ENCODE data around the gene P2RX6.
A peak's percentile ranks its signal among the peaks of the same experiment; 100 is the strongest.

The P2RX6 gene

DNA sequence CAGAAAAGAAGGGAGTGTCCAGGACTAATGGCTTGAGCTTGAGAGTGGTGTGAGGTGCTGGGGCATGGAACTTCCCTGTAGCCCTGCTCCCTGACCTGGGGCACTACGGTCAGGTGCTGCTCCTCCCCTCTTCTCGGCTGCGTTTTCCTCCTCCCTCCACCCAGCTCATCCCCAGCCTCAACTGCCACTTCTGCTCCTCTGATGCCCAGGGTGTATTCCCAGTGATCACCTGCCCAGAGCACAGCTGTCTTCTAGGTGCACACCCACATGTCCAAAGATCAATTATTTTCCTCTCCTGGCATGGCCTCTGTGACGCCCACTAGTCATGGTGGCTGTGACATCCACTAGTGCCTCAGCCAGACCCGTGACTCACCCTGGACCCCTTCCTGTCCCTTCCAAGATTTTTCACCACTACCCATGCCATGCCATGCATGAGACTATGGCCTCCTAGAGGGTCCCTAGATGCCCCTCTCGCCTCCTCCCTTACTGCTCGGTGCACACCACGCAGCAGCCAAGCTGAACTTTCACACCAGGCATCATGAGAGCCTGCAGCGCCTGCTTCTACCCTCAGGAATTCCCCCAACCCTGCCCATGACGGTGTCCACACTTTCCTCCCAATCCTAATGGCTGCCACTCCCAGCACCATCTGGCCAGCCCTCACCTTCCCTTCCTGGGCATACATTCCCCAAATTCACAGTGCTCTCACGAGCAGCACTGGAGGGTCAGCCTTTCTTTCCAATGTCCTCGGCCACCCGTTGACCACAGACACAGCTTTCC is 1.9 kb downstream of the P2RX6 start:
- H3K4me1 ChIP-seq (ENCODE audit: low read depth, poor library complexity, severe bottlenecking): no peaks in the 10 kb centered on the region
- H3K4me3 ChIP-seq (IDR thresholded peaks at IDR 0.05; ENCODE audit: insufficient read depth, low read depth, low read length): no peak overlapping the region
- H3K79me2 ChIP-seq (ENCODE audit: insufficient read depth, low read depth): no peaks in the 10 kb centered on the region
- H4K20me1 ChIP-seq (ENCODE audit: insufficient read depth): no peaks in the 10 kb centered on the region
- TF ChIP-seq, protein P1, sequence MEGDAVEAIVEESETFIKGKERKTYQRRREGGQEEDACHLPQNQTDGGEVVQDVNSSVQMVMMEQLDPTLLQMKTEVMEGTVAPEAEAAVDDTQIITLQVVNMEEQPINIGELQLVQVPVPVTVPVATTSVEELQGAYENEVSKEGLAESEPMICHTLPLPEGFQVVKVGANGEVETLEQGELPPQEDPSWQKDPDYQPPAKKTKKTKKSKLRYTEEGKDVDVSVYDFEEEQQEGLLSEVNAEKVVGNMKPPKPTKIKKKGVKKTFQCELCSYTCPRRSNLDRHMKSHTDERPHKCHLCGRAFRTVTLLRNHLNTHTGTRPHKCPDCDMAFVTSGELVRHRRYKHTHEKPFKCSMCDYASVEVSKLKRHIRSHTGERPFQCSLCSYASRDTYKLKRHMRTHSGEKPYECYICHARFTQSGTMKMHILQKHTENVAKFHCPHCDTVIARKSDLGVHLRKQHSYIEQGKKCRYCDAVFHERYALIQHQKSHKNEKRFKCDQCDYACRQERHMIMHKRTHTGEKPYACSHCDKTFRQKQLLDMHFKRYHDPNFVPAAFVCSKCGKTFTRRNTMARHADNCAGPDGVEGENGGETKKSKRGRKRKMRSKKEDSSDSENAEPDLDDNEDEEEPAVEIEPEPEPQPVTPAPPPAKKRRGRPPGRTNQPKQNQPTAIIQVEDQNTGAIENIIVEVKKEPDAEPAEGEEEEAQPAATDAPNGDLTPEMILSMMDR (conservative IDR thresholded peaks at IDR 0.05; ENCODE audit: low read depth, low read length): no peak
- H3K27me3 ChIP-seq (ENCODE audit: insufficient read depth, low read depth): peaks cover 52% of the 10 kb centered on the region
- H2AFZ ChIP-seq (ENCODE audit: low read depth): no peak overlapping the region
- H3K36me3 ChIP-seq (ENCODE audit: insufficient read depth): no peaks in the 10 kb centered on the region
- H3K9ac ChIP-seq: no peak overlapping the region
- no peak overlapping the region for H3K4me2 ChIP-seq
- no peak overlapping the region for H3K27ac ChIP-seq

DNA sequence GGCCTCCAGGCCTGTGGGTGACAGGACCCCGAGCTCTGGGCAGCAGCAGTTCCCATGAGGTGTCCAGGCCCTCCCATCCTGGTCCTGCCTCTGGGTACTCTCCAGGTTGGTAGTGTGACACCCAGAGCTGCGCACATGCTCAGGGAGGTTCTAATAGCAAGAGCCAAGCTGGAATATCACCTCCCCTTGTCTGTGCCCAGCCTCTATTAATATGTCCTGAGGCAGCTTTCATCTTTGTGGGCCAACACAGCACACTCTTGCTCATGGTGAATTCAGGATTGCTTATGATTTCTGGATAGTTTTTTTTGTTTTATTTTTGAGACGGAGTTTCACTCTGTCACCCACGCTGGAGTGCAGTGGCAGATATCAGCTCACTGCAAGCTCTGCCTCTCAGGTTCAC is 3.3 kb downstream of the P2RX6 start:
- Histone ChIP-seq H3K36me3 (ENCODE audit: insufficient read depth) (no peaks in the 10 kb centered on the region), H3K9ac (no peak overlapping the region), H3K79me2 (ENCODE audit: insufficient read depth, low read depth) (no peaks in the 10 kb centered on the region), H3K4me1 (ENCODE audit: low read depth, poor library complexity, severe bottlenecking) (no peaks in the 10 kb centered on the region), H3K27me3 (ENCODE audit: insufficient read depth, low read depth) (peaks cover 50% of the 10 kb centered on the region), H4K20me1 (ENCODE audit: insufficient read depth) (no peaks in the 10 kb centered on the region), H2AFZ (ENCODE audit: low read depth) (no peak overlapping the region), H3K4me3 (IDR thresholded peaks at IDR 0.05; ENCODE audit: insufficient read depth, low read depth, low read length) (no peak overlapping the region), H3K27ac (no peak overlapping the region), H3K4me2 (no peak overlapping the region)
- TF ChIP-seq, protein P1 (conservative IDR thresholded peaks at IDR 0.05; ENCODE audit: low read depth, low read length): no peak

DNA sequence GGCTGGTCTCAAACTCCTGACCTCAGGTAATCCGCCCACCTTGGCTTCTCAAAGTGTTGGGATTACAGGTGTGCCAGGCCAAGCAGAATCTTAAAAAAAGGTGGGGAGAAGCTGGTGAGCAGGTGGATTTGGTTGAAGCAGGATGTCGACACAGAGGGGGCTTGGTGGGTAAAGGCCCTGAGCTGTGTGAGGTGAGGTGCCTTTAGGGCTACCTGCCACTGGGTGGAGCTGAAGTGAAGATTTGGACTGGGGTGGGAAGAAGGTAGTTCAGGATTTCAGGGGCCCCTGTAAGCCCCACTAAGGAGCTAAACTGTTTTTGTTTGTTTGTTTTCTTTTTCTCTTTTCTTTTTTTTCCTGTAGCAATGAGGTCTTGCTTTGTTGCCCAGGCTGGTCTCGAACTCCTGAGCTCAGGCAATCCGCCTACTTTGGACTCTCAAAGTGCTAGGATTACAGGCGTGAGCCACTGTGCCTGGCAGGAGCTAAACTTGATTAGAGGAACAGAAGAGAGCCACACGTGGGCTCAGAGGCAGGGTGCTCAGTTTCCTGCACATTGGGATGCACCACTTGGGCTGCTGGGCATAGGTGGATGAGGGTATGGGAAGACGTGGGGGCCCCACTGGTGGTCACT is 6.0 kb downstream of the P2RX6 start:
- TF ChIP-seq, protein P1 (conservative IDR thresholded peaks at IDR 0.05; ENCODE audit: low read depth, low read length): peak; percentile 48; the same call in 1 of the 2 replicates
- Histone ChIP-seq H4K20me1 (ENCODE audit: insufficient read depth) (no peaks in the 10 kb centered on the region), H3K27ac (no peak overlapping the region)

DNA sequence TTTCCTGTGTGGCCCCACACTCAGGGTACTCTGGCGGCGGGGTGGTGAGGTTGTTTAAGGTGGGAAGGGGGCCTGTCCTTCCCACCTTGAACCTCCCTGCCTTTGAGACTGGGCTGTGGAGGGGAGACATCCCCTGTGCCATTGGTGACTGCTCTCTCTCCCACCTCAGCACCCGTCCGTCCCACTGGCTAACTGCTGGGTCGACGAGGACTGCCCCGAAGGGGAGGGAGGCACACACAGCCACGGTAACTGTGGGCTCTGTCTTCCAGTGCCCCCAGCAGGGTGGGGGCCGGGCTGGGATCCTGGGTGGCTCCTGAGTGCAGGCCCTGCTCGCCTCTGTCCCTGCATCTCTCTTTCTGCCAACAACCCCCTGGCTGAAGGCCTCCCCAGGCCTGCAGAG is 7.5 kb downstream of the P2RX6 start:
- Histone ChIP-seq H3K4me1 (ENCODE audit: low read depth, poor library complexity, severe bottlenecking) (no peaks in the 10 kb centered on the region), H3K4me3 (IDR thresholded peaks at IDR 0.05; ENCODE audit: insufficient read depth, low read depth, low read length) (no peak overlapping the region), H2AFZ (ENCODE audit: low read depth) (no peak overlapping the region; the same call in 1 of the 2 replicates), H3K4me2 (no peak overlapping the region), H3K27ac (no peak overlapping the region), H3K79me2 (ENCODE audit: insufficient read depth, low read depth) (no peaks in the 10 kb centered on the region), H3K9ac (no peak overlapping the region), H3K27me3 (ENCODE audit: insufficient read depth, low read depth) (peaks cover 19% of the 10 kb centered on the region; the same call in 1 of the 2 replicates), H3K36me3 (ENCODE audit: insufficient read depth) (no peaks in the 10 kb centered on the region), H4K20me1 (ENCODE audit: insufficient read depth) (no peaks in the 10 kb centered on the region)
- TF ChIP-seq, protein P1 (conservative IDR thresholded peaks at IDR 0.05; ENCODE audit: low read depth, low read length): no peak

More for the DNA sequence above, 6.0 kb downstream of the P2RX6 start:
- no peaks in the 10 kb centered on the region for H3K4me1 ChIP-seq (ENCODE audit: low read depth, poor library complexity, severe bottlenecking)
- H3K36me3 ChIP-seq (ENCODE audit: insufficient read depth): no peaks in the 10 kb centered on the region
- H3K4me3 ChIP-seq (IDR thresholded peaks at IDR 0.05; ENCODE audit: insufficient read depth, low read depth, low read length): no peak overlapping the region
- H3K4me2 ChIP-seq: no peak overlapping the region
- no peak overlapping the region for H2AFZ ChIP-seq (ENCODE audit: low read depth)
- no peak overlapping the region for H3K9ac ChIP-seq
- H3K27me3 ChIP-seq (ENCODE audit: insufficient read depth, low read depth): peaks cover 34% of the 10 kb centered on the region; the same call in 1 of the 2 replicates
- H3K79me2 ChIP-seq (ENCODE audit: insufficient read depth, low read depth): no peaks in the 10 kb centered on the region
